Activated CD4-positive, alpha-beta T cell treated with anti-CD3 and anti-CD28 coated beads, Interleukin-2, Interleukin-4, amounts not matched to agents 100 ng/mL and 50 ng/mL, durations not matched to agents 16 hours and 8 hours (primary cell): ENCODE data around the gene CPA1.
"Not testable (repeated sequence)": the region's sequence is repeated elsewhere in the genome, so short reads cannot be mapped to it uniquely, and the experiment has no call there.

Experiments
- DNase-seq: peaks from one replicate; pipeline ENCODE4 v3.0.0-alpha.2; 2020; ENCODE audit warnings: low spot score

Gene CPA1

GRCh38 chr7:130372402-130373165 lies 7.7 kb upstream of the CPA1 start:
- no peak for DNase-seq

- no peak for DNase-seq
Measured at GRCh38 chr7:130374507-130374906, 5.8 kb upstream of the CPA1 start.

GRCh38 chr7:130376461-130376860 lies 3.8 kb upstream of the CPA1 start:
- DNase-seq, result not testable (repeated sequence)

DNA sequence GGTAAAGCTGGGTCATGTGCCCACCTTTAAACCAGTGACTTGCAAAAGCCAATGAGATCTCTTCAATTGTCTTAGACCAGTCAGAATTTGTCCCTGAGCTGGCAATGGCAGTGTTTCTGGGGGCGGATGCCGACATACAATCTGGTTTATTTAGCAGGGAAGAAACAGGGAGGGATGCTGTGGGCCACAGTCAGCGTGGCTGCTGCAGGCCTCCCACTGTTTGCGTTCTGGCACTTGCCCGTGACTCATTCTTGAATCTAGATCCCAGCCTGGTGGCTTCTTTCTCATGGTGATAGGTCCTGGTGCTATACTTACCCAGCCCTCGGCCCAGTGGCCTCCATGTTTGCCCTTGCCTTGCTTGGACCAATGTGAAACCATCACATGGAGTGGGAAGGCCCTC lies 3.1 kb upstream of the CPA1 start:
- no peak for DNase-seq

DNA sequence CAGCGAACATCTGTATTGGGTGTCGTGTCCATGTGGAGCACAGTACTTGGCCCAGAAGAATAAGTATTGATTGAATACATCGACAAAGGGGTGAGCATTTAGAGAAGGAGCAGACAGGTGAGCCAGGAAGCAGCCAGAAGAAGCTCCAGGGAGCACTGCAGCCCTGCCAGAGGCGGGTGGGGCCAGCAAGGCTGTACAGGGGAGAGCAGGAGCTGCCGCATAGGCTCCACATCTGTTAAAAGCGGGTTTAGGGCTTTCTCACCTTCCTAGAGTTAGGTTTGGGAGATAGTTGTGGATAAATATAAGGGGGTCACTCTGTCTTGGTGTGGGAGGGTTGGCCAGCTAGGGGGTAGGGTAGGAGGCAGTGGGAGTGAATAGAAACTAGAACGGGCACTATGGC lies 1.3 kb upstream of the CPA1 start:
- no peak for DNase-seq

DNA sequence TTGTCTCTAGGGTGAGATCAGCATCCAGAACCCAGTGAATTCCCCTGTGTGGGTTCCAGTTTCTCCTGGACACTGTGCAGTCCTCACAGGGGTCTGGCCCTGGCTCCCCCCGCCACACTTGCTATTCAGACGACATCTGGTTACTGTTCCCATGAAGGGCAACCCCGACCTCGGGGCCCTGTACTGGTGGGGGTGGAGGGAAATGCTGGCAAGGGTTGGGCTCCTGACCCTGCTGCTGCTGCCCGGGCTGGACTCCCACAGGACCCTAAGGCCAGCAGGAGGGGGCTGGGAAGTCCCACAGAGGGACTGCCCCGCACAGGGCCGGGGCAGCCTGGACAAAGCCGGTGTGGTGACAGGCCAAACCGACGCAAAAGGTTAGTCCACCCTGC lies 768 bp upstream of the CPA1 start:
- DNase-seq, result no peak

DNA sequence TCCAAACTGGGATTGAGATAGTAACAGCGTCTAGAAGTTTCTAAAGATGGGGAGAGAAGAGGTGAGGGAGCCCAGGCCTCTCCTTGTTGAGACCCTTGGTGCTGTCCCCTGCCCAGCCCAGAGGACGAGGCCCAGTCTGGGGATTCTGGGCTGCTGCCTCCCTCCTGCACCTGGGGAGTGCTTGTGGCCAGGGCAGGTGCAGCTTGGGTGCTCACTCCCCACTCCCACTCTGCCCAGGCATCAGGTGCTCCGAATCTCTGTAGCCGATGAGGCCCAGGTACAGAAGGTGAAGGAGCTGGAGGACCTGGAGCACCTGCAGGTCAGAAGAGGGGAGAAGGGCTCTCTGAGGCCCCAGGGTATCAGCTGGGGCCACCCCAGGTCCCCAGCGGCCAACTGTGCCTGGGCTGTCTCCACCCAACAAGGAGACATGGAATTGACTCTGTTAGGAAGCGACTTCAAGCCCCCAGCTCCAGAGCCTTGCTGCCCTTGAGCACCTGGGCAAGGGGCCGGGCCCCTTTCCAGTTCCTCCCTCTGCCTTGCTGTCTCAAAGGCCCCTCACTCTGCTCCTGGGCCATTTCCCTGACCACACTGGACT lies 664 bp downstream of the CPA1 start:
- no peak for DNase-seq

DNA sequence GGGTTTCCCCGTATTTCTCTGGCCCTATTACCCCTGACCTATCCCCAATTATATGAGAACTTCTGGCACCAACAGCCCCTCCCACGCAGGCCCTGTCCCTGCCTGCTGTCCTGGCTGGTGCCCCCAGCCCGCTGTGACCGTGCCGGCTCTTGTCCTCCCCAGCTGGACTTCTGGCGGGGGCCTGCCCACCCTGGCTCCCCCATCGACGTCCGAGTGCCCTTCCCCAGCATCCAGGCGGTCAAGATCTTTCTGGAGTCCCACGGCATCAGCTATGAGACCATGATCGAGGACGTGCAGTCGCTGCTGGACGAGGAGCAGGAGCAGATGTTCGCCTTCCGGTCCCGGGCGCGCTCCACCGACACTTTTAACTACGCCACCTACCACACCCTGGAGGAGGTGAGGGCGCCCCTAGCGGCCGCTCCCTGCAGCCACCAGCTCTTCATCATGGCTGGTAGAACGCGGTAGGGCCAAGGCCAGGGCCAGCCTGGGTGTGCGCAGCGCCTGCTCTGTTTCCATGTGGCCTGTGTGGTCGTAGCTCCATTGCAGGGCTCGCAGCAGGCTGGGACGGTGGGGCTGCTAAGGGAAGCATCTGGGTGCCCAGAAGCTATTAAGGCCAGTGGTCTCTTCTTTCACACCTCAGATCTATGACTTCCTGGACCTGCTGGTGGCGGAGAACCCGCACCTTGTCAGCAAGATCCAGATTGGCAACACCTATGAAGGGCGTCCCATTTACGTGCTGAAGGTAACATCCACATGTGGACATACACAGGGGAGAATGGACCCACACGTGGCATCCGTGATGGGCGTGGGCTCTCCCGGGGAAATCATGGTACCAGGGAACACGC lies 1.4 kb downstream of the CPA1 start:
- no peak for DNase-seq

GRCh38 chr7:130383187-130383980 lies 3.1 kb downstream of the CPA1 start:
- DNase-seq, result no peak

- no peak for DNase-seq
Measured at GRCh38 chr7:130384371-130384801, 4.1 kb downstream of the CPA1 start.

- DNase-seq, result no peak
Measured at GRCh38 chr7:130384841-130385599, 4.7 kb downstream of the CPA1 start.

- no peak for DNase-seq
Measured at GRCh38 chr7:130385600-130386066, 5.3 kb downstream of the CPA1 start.

DNA sequence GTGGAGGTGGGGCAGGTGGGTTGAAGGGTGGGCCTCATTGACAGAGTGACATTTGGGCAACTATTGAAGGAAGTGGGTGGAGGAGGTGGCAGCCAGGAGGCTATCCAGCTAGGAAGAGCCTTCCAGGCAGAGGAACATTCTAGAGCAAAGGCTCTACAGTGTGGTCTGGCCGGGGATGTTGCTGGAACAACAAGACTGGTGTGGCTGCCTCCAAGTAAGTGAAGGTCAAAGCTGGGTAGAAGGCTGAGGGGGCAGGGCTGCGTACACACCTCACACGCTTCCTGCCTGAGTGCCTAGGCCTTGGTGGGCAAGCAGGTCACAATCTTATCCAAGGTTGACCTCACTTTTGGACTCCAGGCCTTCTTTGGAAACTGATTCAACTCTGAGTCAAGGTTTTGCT lies 6.6 kb downstream of the CPA1 start:
- DNase-seq, result no peak

- DNase-seq, result no peak
Measured at GRCh38 chr7:130387306-130387627, 7.0 kb downstream of the CPA1 start.

DNA sequence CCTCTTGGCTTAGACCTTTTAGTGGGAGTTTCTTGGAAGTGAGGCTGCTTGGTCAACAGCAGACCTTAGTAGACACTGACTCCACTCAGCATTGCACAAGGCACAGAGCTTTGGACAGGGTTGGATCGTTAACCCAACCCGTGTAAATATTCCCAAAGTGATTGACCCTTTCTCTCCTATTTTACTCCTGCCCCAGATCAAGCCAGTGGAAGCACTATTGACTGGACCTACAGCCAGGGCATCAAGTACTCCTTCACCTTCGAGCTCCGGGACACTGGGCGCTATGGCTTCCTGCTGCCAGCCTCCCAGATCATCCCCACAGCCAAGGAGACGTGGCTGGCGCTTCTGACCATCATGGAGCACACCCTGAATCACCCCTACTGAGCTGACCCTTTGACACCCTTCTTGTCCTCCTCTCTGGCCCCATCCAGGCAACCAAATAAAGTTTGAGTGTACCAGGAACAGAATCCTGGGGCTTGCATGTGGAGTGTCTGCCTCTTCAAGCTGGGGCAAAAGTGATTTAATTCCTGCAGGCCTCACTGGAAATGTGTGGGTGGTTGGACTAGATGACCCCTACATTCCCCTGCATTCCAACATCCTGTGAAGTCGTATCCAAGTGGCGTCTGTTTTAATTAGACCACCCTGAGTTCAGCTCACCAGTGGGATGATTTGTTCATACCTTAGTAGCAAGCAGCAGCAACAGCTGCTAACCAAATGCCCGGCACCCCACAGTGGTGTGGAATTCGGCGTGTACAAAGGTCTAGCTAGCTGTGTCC lies 7.5 kb downstream of the CPA1 start:
- DNase-seq, result no peak

DNA sequence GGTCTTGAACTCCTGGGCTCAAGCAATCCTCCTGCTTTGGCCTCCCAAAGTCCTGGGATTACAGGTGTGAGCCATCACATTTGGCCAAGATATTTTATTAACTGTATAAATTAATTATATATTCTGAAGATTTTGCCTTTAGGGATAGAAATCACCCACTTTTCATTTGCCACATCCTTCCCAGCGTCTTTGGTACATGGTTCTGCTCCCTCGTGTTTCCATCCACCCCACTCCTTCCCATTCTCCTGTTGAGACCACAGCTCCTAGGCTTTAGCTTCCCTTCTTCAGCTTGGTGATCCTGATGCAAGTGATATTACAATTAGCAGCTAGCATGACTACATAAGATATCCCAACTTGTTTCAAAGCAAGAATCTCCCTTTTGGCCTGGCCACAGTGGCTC lies 8.4 kb downstream of the CPA1 start:
- DNase-seq, result no peak

DNA sequence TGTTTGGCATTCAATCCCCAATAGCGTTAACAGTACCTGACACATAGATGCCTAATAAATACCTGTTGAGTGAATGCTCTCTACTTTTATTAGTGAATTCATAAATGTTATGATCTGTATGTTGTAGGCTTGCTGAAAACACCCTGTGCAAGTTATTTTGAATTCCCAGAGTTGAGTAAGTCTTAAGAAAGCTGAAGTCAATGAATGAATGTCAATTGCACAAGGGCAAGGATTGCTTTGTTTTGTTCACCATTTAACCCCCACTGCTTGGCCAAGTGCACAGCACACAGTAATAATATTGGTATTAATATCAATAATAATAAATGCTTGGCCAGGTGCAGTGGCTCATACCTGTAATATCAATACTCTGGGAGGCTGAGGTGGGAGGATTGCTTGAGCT lies 10.2 kb downstream of the CPA1 start:
- DNase-seq, result no peak

- no peak for DNase-seq
Measured at GRCh38 chr7:130393101-130393561, 12.8 kb downstream of the CPA1 start.

DNA sequence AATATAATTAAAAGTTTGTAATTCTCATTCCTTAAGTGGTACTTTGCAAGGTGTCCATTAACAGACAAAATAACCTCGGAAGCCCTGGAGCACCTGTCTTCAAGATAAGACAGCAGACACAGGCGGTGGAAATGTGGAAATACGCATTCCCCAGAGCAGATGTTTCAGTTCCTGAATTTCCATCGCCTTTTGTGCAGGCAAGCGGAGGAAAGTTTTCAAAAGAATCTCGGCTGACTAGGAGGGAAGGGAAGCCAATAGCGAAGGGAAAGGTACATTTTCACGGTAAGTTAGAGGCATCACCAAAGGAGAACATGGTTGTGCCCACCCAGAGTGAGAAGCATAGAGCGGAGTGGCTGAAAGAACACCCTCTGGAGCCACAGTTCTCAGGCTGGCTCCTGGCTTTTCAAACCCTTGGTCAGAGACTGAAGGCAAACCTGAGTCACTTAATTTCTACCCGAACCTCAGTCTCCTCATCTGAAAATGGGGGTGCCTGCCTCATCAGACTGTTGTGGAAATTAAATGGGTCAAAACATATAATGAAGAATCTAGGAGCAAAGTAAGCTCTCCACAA lies 13.6 kb downstream of the CPA1 start:
- no peak for DNase-seq
